ENCODE measurements around the gene DNAJB11. TPM values are rescaled to one million over a fixed set of nuclear protein-coding genes. Genes with fewer than 3 reads are reported as not detected.

Gene DNAJB11
- total RNA-seq, 4 donors from 2014 or later = 39.5 to 65.3 (median 47.3) TPM

GRCh38 chr3:186609247-186609868 lies 38.8 kb downstream of the DNAJB11 start:
- DNase-seq = no peak
- TF ChIP-seq CTCF (IDR thresholded peaks at IDR 0.05) (peak in 5 of 6 experiments; percentile 25 to 71 (median 39)), POLR2A (IDR thresholded peaks at IDR 0.05) (no peak)
- Histone ChIP-seq H3K9me3 (no peaks in the 10 kb centered on the region), H3K4me3 (no peak overlapping the region), H3K27ac (no peak overlapping the region), H3K4me1 (peaks cover 0 to 9% (median 0%) of the 10 kb centered on the region in 3 donors), H3K36me3 (no peaks in the 10 kb centered on the region), H3K27me3 (peaks cover 0 to 17% (median 0%) of the 10 kb centered on the region in 4 donors)
- 74 to 87% methylated on average over 8 of the region's 8 CpGs for WGBS, 2 donors
- intact Hi-C loops (cut with DNase I) = no loop called here

- Histone ChIP-seq H3K27ac (no peak overlapping the region), H3K36me3 (no peaks in the 10 kb centered on the region), H3K9me3 (no peaks in the 10 kb centered on the region), H3K4me1 (peaks cover 0 to 17% (median 5%) of the 10 kb centered on the region in 3 donors), H3K27me3 (peaks cover 0 to 35% (median 0%) of the 10 kb centered on the region in 4 donors), H3K4me3 (no peak overlapping the region)
- intact Hi-C loops (cut with DNase I) = loop anchor here (5.0 kb wide), 1 partner anchor 205 kb away; no protein-coding TSS in a partner anchor
- TF ChIP-seq POLR2A (IDR thresholded peaks at IDR 0.05) = no peak
- no peak for TF ChIP-seq CTCF (IDR thresholded peaks at IDR 0.05)
- no peak for DNase-seq
- 53 to 55% methylated on average over 5 of the region's 5 CpGs for WGBS, 2 donors
Observed at GRCh38 chr3:186612065-186612464, 41.5 kb downstream of the DNAJB11 start.

GRCh38 chr3:186612721-186613636 lies 42.5 kb downstream of the DNAJB11 start, which contains the start of gene AHSG:
TSS of gene AHSG (plus strand) at chr3:186613060. CDS start at chr3:186613142, 82 bp downstream.
- no peaks in the 10 kb centered on the region for H3K36me3 ChIP-seq
- H3K27ac ChIP-seq = no peak within 1 kb of the TSS
- intact Hi-C loops (cut with DNase I) = loop anchor here (5.0 kb wide), 1 partner anchor 204 kb away; no protein-coding TSS in a partner anchor
- no peak within 1 kb of the TSS for H3K4me3 ChIP-seq
- DNase-seq = no peak
- 82 to 83% methylated on average over 2 to 7 of the region's 7 CpGs for WGBS, 2 donors
- H3K27me3 ChIP-seq = peaks cover 0 to 44% (median 0%) of the 10 kb centered on the region in 4 donors
- TF ChIP-seq CTCF (IDR thresholded peaks at IDR 0.05) (no peak), POLR2A (IDR thresholded peaks at IDR 0.05) (no peak)
- no peaks in the 10 kb centered on the region for H3K9me3 ChIP-seq
- H3K4me1 ChIP-seq = peaks cover 3 to 27% (median 9%) of the 10 kb centered on the region in 3 donors

GRCh38 chr3:186613637-186614265 lies 43.2 kb downstream of the DNAJB11 start:
- DNase-seq = no peak
- Histone ChIP-seq H3K27me3 (peaks cover 0 to 51% (median 0%) of the 10 kb centered on the region in 4 donors), H3K4me1 (peaks cover 3 to 27% (median 9%) of the 10 kb centered on the region in 3 donors), H3K9me3 (no peaks in the 10 kb centered on the region), H3K36me3 (no peaks in the 10 kb centered on the region), H3K27ac (no peak overlapping the region), H3K4me3 (no peak overlapping the region)
- 52 to 53% methylated on average over 4 of the region's 4 CpGs for WGBS, 2 donors
- TF ChIP-seq POLR2A (IDR thresholded peaks at IDR 0.05) (no peak), CTCF (IDR thresholded peaks at IDR 0.05) (no peak)
- intact Hi-C loops (cut with DNase I) = loop anchor here (5.0 kb wide), 1 partner anchor 204 kb away; no protein-coding TSS in a partner anchor
